ENCODE data around the gene DNAH17.

GRCh38 chr17:78472035-78472905, 104.9 kb downstream of the DNAH17 start:
- TF ChIP-seq, protein P1, sequence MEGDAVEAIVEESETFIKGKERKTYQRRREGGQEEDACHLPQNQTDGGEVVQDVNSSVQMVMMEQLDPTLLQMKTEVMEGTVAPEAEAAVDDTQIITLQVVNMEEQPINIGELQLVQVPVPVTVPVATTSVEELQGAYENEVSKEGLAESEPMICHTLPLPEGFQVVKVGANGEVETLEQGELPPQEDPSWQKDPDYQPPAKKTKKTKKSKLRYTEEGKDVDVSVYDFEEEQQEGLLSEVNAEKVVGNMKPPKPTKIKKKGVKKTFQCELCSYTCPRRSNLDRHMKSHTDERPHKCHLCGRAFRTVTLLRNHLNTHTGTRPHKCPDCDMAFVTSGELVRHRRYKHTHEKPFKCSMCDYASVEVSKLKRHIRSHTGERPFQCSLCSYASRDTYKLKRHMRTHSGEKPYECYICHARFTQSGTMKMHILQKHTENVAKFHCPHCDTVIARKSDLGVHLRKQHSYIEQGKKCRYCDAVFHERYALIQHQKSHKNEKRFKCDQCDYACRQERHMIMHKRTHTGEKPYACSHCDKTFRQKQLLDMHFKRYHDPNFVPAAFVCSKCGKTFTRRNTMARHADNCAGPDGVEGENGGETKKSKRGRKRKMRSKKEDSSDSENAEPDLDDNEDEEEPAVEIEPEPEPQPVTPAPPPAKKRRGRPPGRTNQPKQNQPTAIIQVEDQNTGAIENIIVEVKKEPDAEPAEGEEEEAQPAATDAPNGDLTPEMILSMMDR (IDR thresholded peaks at IDR 0.05), result no peak
- no peak for TF ChIP-seq SIN3A (IDR thresholded peaks at IDR 0.05; ENCODE audit: borderline replicate concordance, insufficient read depth, low read depth, low read length)
- no peak for TF ChIP-seq POLR2AphosphoS5 (IDR thresholded peaks at IDR 0.05; ENCODE audit: low read depth, low read length)
- TF ChIP-seq TCF7L2 (IDR thresholded peaks at IDR 0.05; ENCODE audit: low read depth, low read length), result no peak
